Measurements from ENCODE around the gene MRGPRX2.

Gene MRGPRX2

DNA sequence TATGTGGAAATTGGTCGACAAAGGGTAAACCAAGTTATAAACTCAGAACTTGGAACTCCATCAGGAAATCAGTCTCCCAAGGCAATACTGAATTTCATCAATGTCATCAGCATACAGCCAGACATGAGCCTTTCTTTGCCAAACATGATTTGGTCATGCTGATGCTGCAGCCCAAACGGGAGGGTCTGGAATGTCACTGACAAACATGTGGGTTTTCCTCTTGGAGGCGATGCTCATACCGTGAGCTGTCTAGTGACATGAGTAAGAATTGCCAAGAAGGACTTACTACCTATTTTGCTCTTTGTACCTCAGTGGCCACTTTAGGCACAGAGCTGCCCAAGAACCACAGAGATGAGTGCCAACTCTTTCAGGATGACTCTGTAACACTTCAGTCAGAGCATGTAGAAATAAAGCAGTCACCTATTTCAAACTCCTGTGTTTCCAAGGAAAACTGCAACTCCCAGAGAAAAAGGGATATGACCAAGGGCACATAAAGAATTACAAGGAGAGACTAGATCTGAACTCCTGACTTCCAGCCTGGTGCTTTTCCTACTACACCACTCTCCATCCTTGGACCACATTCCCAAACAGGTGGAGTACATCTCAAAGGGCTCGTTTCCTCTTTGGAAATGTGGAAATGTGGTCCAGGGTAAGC is 24.3 kb upstream of the MRGPRX2 start:
- Histone ChIP-seq H3K4me2 (ENCODE audit: low read length) (no peak overlapping the region), H3K9ac (ENCODE audit: low read length) (no peak overlapping the region), H3K9me3 (ENCODE audit: insufficient read depth, low read length) (no peaks in the 10 kb centered on the region), H3K4me1 (ENCODE audit: low read length) (no peaks in the 10 kb centered on the region), H3K79me2 (ENCODE audit: low read length) (no peaks in the 10 kb centered on the region), H3K27me3 (ENCODE audit: low read depth, low read length) (peaks cover 23% of the 10 kb centered on the region; the same call in 1 of the 2 replicates), H4K20me1 (ENCODE audit: insufficient read depth, low read length) (no peaks in the 10 kb centered on the region), H3K27ac (ENCODE audit: low read length) (no peak overlapping the region), H3K36me3 (replicated peaks; ENCODE audit: low read depth, low read length) (no peaks in the 10 kb centered on the region), H2AFZ (ENCODE audit: low read depth, low read length) (no peak overlapping the region), H3K4me3 (ENCODE audit: low read length) (no peak overlapping the region)
- no peak for TF ChIP-seq EZH2phosphoT487 (IDR thresholded peaks at IDR 0.05; ENCODE audit: low read depth)
- TF ChIP-seq, protein P1, sequence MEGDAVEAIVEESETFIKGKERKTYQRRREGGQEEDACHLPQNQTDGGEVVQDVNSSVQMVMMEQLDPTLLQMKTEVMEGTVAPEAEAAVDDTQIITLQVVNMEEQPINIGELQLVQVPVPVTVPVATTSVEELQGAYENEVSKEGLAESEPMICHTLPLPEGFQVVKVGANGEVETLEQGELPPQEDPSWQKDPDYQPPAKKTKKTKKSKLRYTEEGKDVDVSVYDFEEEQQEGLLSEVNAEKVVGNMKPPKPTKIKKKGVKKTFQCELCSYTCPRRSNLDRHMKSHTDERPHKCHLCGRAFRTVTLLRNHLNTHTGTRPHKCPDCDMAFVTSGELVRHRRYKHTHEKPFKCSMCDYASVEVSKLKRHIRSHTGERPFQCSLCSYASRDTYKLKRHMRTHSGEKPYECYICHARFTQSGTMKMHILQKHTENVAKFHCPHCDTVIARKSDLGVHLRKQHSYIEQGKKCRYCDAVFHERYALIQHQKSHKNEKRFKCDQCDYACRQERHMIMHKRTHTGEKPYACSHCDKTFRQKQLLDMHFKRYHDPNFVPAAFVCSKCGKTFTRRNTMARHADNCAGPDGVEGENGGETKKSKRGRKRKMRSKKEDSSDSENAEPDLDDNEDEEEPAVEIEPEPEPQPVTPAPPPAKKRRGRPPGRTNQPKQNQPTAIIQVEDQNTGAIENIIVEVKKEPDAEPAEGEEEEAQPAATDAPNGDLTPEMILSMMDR (IDR thresholded peaks at IDR 0.05; ENCODE audit: low read depth, low read length) = no peak

DNA sequence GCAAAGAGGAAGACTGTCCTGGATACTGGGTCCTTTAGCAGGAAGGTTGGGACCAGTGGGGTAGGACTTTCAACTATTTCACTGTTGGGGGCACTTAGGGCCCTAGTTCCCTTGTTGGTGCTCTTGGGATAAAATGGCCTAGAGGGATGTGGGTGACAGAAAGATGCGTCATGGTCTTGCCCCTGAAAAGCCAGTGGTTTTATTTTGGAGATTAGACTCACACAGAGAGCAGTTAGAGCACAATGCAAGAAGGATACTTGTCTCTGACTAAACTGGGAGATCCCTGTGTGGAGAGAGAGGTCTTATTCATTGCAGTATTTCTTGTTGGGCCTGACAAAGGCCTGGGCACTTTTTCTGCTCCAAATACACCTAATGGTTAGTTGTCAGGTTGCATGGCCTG is 22.6 kb upstream of the MRGPRX2 start:
- H3K36me3 ChIP-seq (replicated peaks; ENCODE audit: low read depth, low read length) = no peaks in the 10 kb centered on the region
- H3K27ac ChIP-seq (ENCODE audit: low read length) = no peak overlapping the region
- no peaks in the 10 kb centered on the region for H4K20me1 ChIP-seq (ENCODE audit: insufficient read depth, low read length)
- H3K9ac ChIP-seq (ENCODE audit: low read length) = no peak overlapping the region
- H3K4me3 ChIP-seq (ENCODE audit: low read length) = no peak overlapping the region
- no peak overlapping the region for H3K4me2 ChIP-seq (ENCODE audit: low read length)
- peaks cover 35% of the 10 kb centered on the region for H3K27me3 ChIP-seq (ENCODE audit: low read depth, low read length)
- H3K9me3 ChIP-seq (ENCODE audit: insufficient read depth, low read length) = no peaks in the 10 kb centered on the region
- H2AFZ ChIP-seq (ENCODE audit: low read depth, low read length) = no peak overlapping the region
- H3K79me2 ChIP-seq (ENCODE audit: low read length) = no peaks in the 10 kb centered on the region
- H3K4me1 ChIP-seq (ENCODE audit: low read length) = no peaks in the 10 kb centered on the region
- no peak for TF ChIP-seq EZH2phosphoT487 (IDR thresholded peaks at IDR 0.05; ENCODE audit: low read depth)
- TF ChIP-seq, protein P1 (IDR thresholded peaks at IDR 0.05; ENCODE audit: low read depth, low read length) = no peak

DNA sequence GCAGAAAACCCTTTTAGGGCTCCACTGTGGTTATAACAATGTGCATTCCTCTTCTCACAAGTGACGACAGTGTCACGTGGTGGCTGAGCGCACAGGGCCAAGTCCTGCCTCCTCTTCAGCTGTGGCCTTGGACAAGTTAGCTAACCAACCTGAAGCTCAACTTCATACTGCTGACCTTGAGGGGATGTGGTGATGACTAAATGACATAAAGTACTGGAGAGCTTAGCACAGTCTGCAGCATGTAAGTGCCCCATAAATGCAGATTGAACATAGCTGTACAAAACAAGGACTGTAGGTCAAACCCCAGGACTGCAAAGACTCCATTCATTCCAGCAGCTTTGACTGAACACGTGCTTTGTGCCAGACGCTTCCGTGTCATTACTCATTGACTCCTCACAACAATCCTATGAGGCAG is 20.1 kb upstream of the MRGPRX2 start:
- Histone ChIP-seq H3K9me3 (ENCODE audit: insufficient read depth, low read length) (no peaks in the 10 kb centered on the region), H4K20me1 (ENCODE audit: insufficient read depth, low read length) (no peaks in the 10 kb centered on the region), H3K27ac (ENCODE audit: low read length) (no peak overlapping the region), H3K9ac (ENCODE audit: low read length) (no peak overlapping the region), H2AFZ (ENCODE audit: low read depth, low read length) (no peak overlapping the region), H3K27me3 (ENCODE audit: low read depth, low read length) (peaks cover 35% of the 10 kb centered on the region), H3K36me3 (replicated peaks; ENCODE audit: low read depth, low read length) (no peaks in the 10 kb centered on the region), H3K79me2 (ENCODE audit: low read length) (no peaks in the 10 kb centered on the region), H3K4me1 (ENCODE audit: low read length) (no peaks in the 10 kb centered on the region), H3K4me3 (ENCODE audit: low read length) (no peak overlapping the region), H3K4me2 (ENCODE audit: low read length) (no peak overlapping the region)
- TF ChIP-seq, protein P1 (IDR thresholded peaks at IDR 0.05; ENCODE audit: low read depth, low read length) = no peak
- no peak for TF ChIP-seq EZH2phosphoT487 (IDR thresholded peaks at IDR 0.05; ENCODE audit: low read depth)

DNA sequence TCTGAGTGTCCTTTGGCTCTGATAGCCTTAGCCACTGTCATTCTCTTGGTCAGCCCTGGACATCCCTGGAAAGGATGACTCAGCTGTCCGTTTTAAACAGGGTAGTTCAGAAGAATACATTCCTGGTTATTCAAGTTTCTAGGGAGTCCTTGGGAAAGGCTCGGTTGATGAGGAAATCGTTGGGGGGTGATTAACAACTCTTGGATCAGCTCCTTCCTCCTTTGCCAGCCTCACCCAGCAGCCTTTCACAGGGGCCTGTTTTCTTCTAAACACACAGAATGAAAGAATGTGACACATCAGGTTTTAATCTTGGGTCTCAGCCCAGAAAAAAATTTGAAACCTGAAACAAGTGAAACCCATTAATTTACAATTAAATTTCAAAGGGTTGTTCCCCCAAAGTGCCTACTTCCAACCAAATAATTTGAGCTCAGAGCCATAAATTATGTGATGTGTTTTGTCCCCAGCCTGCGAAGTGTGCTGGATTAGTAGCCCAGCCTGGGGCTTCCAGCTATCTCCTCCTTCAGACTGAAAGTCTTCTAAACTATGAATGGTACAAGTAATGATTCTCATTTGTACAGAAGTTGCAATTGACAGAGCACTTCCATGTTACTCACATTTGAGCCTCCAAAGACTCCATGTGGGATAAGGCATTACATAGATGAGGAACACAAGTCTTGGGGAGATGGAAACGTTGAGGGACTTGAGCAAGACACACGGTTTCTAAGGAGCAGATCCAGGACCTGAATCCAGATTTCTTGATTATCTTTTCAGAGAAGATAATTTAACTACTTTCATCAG is 19.3 kb upstream of the MRGPRX2 start:
- peaks cover 35% of the 10 kb centered on the region for H3K27me3 ChIP-seq (ENCODE audit: low read depth, low read length)
- H3K9me3 ChIP-seq (ENCODE audit: insufficient read depth, low read length) = no peaks in the 10 kb centered on the region
- no peak overlapping the region for H2AFZ ChIP-seq (ENCODE audit: low read depth, low read length)
- H3K4me1 ChIP-seq (ENCODE audit: low read length) = no peaks in the 10 kb centered on the region
- TF ChIP-seq, protein P1 (IDR thresholded peaks at IDR 0.05; ENCODE audit: low read depth, low read length) = no peak
- TF ChIP-seq EZH2phosphoT487 (IDR thresholded peaks at IDR 0.05; ENCODE audit: low read depth) = no peak
- H3K9ac ChIP-seq (ENCODE audit: low read length) = no peak overlapping the region
- H3K36me3 ChIP-seq (replicated peaks; ENCODE audit: low read depth, low read length) = no peaks in the 10 kb centered on the region
- H3K4me3 ChIP-seq (ENCODE audit: low read length) = no peak overlapping the region
- no peaks in the 10 kb centered on the region for H4K20me1 ChIP-seq (ENCODE audit: insufficient read depth, low read length)
- no peaks in the 10 kb centered on the region for H3K79me2 ChIP-seq (ENCODE audit: low read length)
- no peak overlapping the region for H3K4me2 ChIP-seq (ENCODE audit: low read length)
- H3K27ac ChIP-seq (ENCODE audit: low read length) = no peak overlapping the region

Data from OCI-LY3 (cell line).